GM12878 (cell line): ENCODE measurements around the gene MTAP. TPM values are rescaled to one million over a fixed set of nuclear protein-coding genes. Genes with fewer than 3 reads are reported as not detected.

Experiments
- CHD4 ChIP-seq: fragments of 200-600 bp; sonication (generic); IDR thresholded peaks from 2 replicates; pipeline ENCODE4 v1.6.1; 2016; ENCODE audit warnings: mild to moderate bottlenecking
- EGR1 ChIP-seq, 2 experiments: IDR thresholded peaks; 1 replicate in 1 of 2; 2 replicates in 1 of 2; pipeline ENCODE4 v1.6.1; 2011 to 2012; ENCODE audit warnings: low read depth in 2 of 2, low read length in 2 of 2, borderline replicate concordance in 1 of 2, mild to moderate bottlenecking in 1 of 2, moderate library complexity in 1 of 2
- FOXM1 ChIP-seq: IDR thresholded peaks from 2 replicates; pipeline ENCODE4 v1.6.1; 2012; ENCODE audit warnings: low read depth, mild to moderate bottlenecking, inconsistent platforms, low read length, moderate library complexity
- LARP7 ChIP-seq: fragments of 450-650 bp; IDR thresholded peaks from 2 replicates; pipeline ENCODE4 v1.6.1; 2017; ENCODE audit warnings: mild to moderate bottlenecking
- MAX ChIP-seq: IDR thresholded peaks from 2 replicates; pipeline ENCODE4 v1.6.1; 2012; ENCODE audit warnings: low read depth, low read length, improper control_type of control experiment
- PAX8 ChIP-seq: fragments of 450-650 bp; IDR thresholded peaks from 2 replicates; pipeline ENCODE4 v1.6.1; 2017; ENCODE audit warnings: mild to moderate bottlenecking, moderate library complexity
- PKNOX1 ChIP-seq: fragments of 450-650 bp; IDR thresholded peaks from 2 replicates; pipeline ENCODE4 v1.6.1; 2016; ENCODE audit warnings: mild to moderate bottlenecking
- POLR2AphosphoS2 ChIP-seq: IDR thresholded peaks from 2 replicates; pipeline ENCODE4 v1.6.1; 2011; ENCODE audit warnings: low read depth, mild to moderate bottlenecking, low read length, improper control_type of control experiment, moderate library complexity
- RELA ChIP-seq: fragments of 450-650 bp; IDR thresholded peaks from 2 replicates; pipeline ENCODE4 v1.8.0; 2014; ENCODE audit warnings: borderline replicate concordance; ENCODE audit not compliant: partially characterized antibody
- SKIL ChIP-seq: fragments of 450-650 bp; IDR thresholded peaks from 2 replicates; pipeline ENCODE4 v1.6.1; 2017; ENCODE audit warnings: mild to moderate bottlenecking, low read depth, inconsistent platforms; ENCODE audit not compliant: poor library complexity, severe bottlenecking
- SP1 ChIP-seq: IDR thresholded peaks from one replicate; pipeline ENCODE4 v1.6.1; 2011; ENCODE audit warnings: low read depth, low read length
- SUZ12 ChIP-seq: fragments of 200-600 bp; sonication (generic); IDR thresholded peaks from one replicate; pipeline ENCODE4 v1.6.1; 2018; ENCODE audit warnings: antibody characterized with exemption, mild to moderate bottlenecking; ENCODE audit not compliant: unreplicated experiment
- TAF1 ChIP-seq: IDR thresholded peaks from 2 replicates; pipeline ENCODE4 v1.6.1; 2011; ENCODE audit warnings: mild to moderate bottlenecking, low read depth, low read length, borderline replicate concordance
- TARDBP ChIP-seq: IDR thresholded peaks from 2 replicates; pipeline ENCODE4 v1.6.1; 2016; ENCODE audit warnings: borderline replicate concordance
- WRNIP1 ChIP-seq: IDR thresholded peaks from 2 replicates; pipeline ENCODE4 v1.6.1; 2011; ENCODE audit warnings: low read depth, low read length, improper control_type of control experiment, borderline replicate concordance
- YY1 ChIP-seq: IDR thresholded peaks from 2 replicates; pipeline ENCODE4 v1.6.1; 2011; ENCODE audit warnings: low read depth, mild to moderate bottlenecking, low read length
- ZBTB40 ChIP-seq: fragments of 450-650 bp; IDR thresholded peaks from 2 replicates; pipeline ENCODE4 v1.6.1; 2016; ENCODE audit warnings: mild to moderate bottlenecking, moderate library complexity, borderline replicate concordance
- ZNF217 ChIP-seq: fragments of 450-650 bp; IDR thresholded peaks from 2 replicates; pipeline ENCODE4 v1.6.1; 2017; ENCODE audit warnings: antibody characterized with exemption, mild to moderate bottlenecking
- ZNF24 ChIP-seq: fragments of 450-650 bp; IDR thresholded peaks from 2 replicates; pipeline ENCODE4 v1.6.1; 2017; ENCODE audit warnings: antibody characterized with exemption, mild to moderate bottlenecking
- polyA plus RNA-seq, 11 experiments: library from polyadenylated mRNA; depleted of rRNA in 4 of 11; unstranded in 6 of 11; stranded (reverse) in 5 of 11; fragments of >200 nt; fragmentation: Nextera tagmentation in 4 of 11; fragmentation: Illumina TruSeq in 1 of 11; extraction: Ambion mirVana in 4 of 11; extraction: Trizol in 1 of 11; gene quantifications; 1 replicate in 1 of 11; 2 replicates in 10 of 11; pipeline versions ENCODE4 v1.2.1 to v1.2.3, GENCODE V29; 2011 to 2016; ENCODE audit warnings: inconsistent platforms in 2 of 11, missing spikeins in 2 of 11, low read depth in 1 of 11
- total RNA-seq, 4 experiments: library from RNA; depleted of rRNA in 3 of 4; stranded (reverse); fragments of >200 nt in 3 of 4; fragmentation: Illumina TruSeq in 1 of 4; extraction: Trizol in 1 of 4; gene quantifications; 2 replicates each; pipeline versions ENCODE4 v1.2.1 to v1.2.3, GENCODE V29; 2013 to 2021
- TF ChIP-seq, protein P1 (sequence below): fragments of 450-650 bp; formaldehyde crosslinking; IDR thresholded peaks from 2 replicates; pipeline ENCODE4 v1.4.0; 2022; ENCODE audit warnings: mild to moderate bottlenecking, moderate library complexity

Gene MTAP
- total and polyA plus RNA-seq, 10 of the 15 experiments (the other 5 are each of a cell fraction or from before 2014, with no cell fraction given), result 16.4 to 29.9 (median 22.6) TPM

- peak; percentile 53; the same call in 1 of the 2 replicates for TF ChIP-seq ZBTB40
- no peak for TF ChIP-seq PAX8
- peak; percentile 15; the same call in 1 of the 2 replicates for TF ChIP-seq MAX
- TF ChIP-seq TARDBP, result peak; percentile 19; the same call in 1 of the 2 replicates
- TF ChIP-seq SP1, result peak; percentile 27
- TF ChIP-seq ZNF24, result no peak
- no peak for TF ChIP-seq WRNIP1
- no peak for TF ChIP-seq POLR2AphosphoS2
- TF ChIP-seq RELA, result no peak
- peak in 1 of 2 experiments; percentile 95; a peak in 2 of 3 replicates for TF ChIP-seq EGR1 (IDR thresholded peaks at IDR 0.05; ENCODE audit: borderline replicate concordance in 1 of 2, low read depth in 2 of 2, low read length in 2 of 2)
- no peak for TF ChIP-seq SKIL
- TF ChIP-seq YY1, result no peak; the same call in 1 of the 2 replicates
- TF ChIP-seq ZNF217, result peak; percentile 50; the same call in 1 of the 2 replicates
- TF ChIP-seq LARP7, result peak; percentile 92
- no peak for TF ChIP-seq CHD4
- peak; percentile 48; the same call in 1 of the 2 replicates for TF ChIP-seq TAF1
- TF ChIP-seq SUZ12, result no peak
- TF ChIP-seq, protein P1, sequence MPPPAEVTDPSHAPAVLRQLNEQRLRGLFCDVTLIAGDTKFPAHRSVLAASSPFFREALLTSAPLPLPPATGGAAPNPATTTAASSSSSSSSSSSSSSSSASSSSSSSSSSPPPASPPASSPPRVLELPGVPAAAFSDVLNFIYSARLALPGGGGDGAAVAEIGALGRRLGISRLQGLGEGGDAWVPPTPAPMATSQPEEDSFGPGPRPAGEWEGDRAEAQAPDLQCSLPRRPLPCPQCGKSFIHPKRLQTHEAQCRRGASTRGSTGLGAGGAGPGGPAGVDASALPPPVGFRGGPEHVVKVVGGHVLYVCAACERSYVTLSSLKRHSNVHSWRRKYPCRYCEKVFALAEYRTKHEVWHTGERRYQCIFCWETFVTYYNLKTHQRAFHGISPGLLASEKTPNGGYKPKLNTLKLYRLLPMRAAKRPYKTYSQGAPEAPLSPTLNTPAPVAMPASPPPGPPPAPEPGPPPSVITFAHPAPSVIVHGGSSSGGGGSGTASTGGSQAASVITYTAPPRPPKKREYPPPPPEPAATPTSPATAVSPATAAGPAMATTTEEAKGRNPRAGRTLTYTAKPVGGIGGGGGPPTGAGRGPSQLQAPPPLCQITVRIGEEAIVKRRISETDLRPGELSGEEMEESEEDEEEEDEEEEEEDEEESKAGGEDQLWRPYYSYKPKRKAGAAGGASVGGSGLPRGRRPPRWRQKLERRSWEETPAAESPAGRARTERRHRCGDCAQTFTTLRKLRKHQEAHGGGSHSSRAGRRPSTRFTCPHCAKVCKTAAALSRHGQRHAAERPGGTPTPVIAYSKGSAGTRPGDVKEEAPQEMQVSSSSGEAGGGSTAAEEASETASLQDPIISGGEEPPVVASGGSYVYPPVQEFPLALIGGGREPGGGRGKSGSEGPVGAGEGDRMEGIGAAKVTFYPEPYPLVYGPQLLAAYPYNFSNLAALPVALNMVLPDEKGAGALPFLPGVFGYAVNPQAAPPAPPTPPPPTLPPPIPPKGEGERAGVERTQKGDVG (CRISPR knock-in tag), result no peak
- TF ChIP-seq PKNOX1, result 0 out of 2 replicates have a peak, but pooled peaks have one; percentile 7
- 0 out of 2 replicates have a peak, but pooled peaks have one; percentile 39 for TF ChIP-seq FOXM1
These were observed at the start of gene MTAP (continued) for GRCh38 chr9:21802418-21803000.
